ENCODE measurements around the gene CHRND. TPM values are rescaled to one million over a fixed set of nuclear protein-coding genes. Genes with fewer than 3 reads are reported as not detected.

The CHRND gene
- total RNA-seq, 1 donor from 2014 or later: not detected

- Histone ChIP-seq H3K4me3 (no peak overlapping the region), H3K27ac (no peak overlapping the region), H3K4me1 (no peaks in the 10 kb centered on the region), H3K27me3 (no peaks in the 10 kb centered on the region), H3K36me3 (peaks cover 95% of the 10 kb centered on the region), H3K9me3 (no peaks in the 10 kb centered on the region)
- no peak for TF ChIP-seq CTCF (IDR thresholded peaks at IDR 0.05)
- ATAC-seq (peak; percentile 48), DNase-seq (no peak)
- intact Hi-C loops (cut with DNase I): no loop called here
These were observed 45.1 kb downstream of the CHRND start for GRCh38 chr2:232571026-232571474.

GRCh38 chr2:232573042-232573441 is 47.1 kb downstream of the CHRND start:
- no peak overlapping the region for H3K4me3 ChIP-seq
- TF ChIP-seq CTCF (IDR thresholded peaks at IDR 0.05): no peak
- H3K4me1 ChIP-seq: no peaks in the 10 kb centered on the region
- no peak overlapping the region for H3K27ac ChIP-seq
- DNase-seq (no peak), ATAC-seq (no peak)
- intact Hi-C loops (cut with DNase I): no loop called here
- H3K36me3 ChIP-seq: peaks cover 75% of the 10 kb centered on the region
- no peaks in the 10 kb centered on the region for H3K9me3 ChIP-seq
- no peaks in the 10 kb centered on the region for H3K27me3 ChIP-seq

DNA sequence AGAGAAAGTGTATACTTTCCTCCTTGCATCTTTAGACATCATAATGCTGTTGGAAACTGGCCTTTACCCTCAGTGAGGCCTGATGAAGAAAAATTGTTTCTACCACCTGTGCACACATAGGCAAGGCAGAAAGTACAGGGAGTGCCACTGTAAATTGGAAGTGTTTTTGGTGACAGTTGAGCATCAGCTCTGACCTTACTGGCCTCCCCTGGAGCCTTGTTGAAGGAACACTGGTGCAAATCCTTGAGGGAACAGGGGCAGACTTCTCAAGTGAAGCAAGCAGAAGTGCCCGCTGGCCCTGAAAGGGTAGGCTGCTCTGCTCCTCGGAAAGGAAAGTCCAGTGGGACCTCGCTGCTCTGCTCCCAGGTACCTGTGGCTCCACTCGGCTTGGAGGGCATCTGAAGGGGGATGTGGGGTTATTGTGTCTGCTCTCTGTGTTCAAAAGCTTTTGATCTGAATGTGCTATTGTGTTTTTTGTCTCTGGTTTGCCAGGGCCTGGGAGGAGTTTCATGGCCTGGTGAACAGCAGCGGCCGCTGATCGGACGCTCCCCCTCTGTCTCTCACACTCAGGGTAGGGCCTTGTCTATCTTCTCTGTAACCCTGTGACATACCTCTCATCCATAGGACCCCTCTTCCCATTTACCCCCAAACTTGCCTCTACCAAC is 47.9 kb downstream of the CHRND start:
- DNase-seq (no peak), ATAC-seq (peak; percentile 57)
- no peak for TF ChIP-seq CTCF (IDR thresholded peaks at IDR 0.05)
- Histone ChIP-seq H3K4me3 (no peak overlapping the region), H3K4me1 (no peaks in the 10 kb centered on the region), H3K36me3 (peaks cover 66% of the 10 kb centered on the region), H3K27me3 (no peaks in the 10 kb centered on the region), H3K9me3 (no peaks in the 10 kb centered on the region), H3K27ac (no peak overlapping the region)
- intact Hi-C loops (cut with DNase I): no loop called here

DNA sequence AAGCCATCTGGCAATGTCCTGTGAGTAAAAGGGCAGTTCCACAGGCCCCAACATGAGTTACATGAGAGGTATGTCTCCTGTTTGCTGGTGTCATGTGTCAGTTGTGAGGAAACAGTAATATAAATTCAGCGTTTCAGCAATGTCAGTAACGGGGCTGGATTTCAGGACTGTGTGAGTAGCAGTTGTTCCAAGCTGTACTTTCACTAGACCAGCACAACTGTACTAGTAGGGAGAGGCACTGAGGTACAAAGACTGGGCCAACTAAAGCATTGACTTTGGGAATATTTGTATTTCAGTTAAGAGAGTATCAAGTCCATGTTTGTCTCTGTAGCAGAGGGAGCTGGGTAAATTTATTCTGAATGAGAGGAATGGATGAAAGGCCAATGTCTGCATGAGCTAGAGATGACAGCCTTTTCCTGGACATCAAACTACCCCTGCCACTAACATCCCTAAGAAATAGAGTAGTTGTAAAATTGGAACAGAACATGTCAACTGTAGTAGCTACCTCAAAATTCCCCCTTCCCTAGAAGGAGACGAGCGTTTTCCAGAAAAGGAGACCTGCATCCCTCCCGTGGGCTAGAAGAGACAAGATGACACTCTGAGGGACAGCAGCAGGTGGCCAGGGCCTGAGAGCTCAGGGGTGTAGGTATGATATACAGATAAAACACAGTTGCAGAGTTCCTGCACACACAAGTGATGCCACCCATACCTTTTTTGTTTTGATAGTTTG is 48.9 kb downstream of the CHRND start:
- no peak for TF ChIP-seq CTCF (IDR thresholded peaks at IDR 0.05)
- no peak for DNase-seq
- no peaks in the 10 kb centered on the region for H3K9me3 ChIP-seq
- no peak overlapping the region for H3K27ac ChIP-seq
- intact Hi-C loops (cut with DNase I): no loop called here
- H3K36me3 ChIP-seq: peaks cover 57% of the 10 kb centered on the region
- no peak overlapping the region for H3K4me3 ChIP-seq
- H3K4me1 ChIP-seq: no peaks in the 10 kb centered on the region
- no peak for ATAC-seq
- no peaks in the 10 kb centered on the region for H3K27me3 ChIP-seq

DNA sequence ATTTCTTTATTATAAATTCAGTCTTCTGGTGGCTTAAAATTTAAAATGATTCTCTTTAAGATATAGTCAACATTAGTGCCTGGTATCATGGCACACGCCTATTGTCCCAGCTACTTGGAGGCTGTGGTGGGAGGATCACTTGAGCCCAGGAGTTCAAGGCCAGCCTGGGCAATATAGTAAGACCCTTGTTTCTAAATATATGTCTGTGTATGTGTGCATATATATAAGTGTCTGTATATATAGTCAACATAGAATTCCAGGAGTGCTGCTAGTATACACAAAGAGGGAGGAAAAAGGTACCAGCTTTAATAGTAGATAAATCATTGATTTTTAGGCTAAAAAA is 49.4 kb downstream of the CHRND start:
- ATAC-seq: no peak
- intact Hi-C loops (cut with DNase I): no loop called here

More for the DNA sequence above, 49.4 kb downstream of the CHRND start:
- H3K4me1 ChIP-seq: no peaks in the 10 kb centered on the region
- DNase-seq: no peak
- no peaks in the 10 kb centered on the region for H3K27me3 ChIP-seq
- no peak overlapping the region for H3K4me3 ChIP-seq
- TF ChIP-seq CTCF (IDR thresholded peaks at IDR 0.05): no peak
- peaks cover 52% of the 10 kb centered on the region for H3K36me3 ChIP-seq
- no peaks in the 10 kb centered on the region for H3K9me3 ChIP-seq
- H3K27ac ChIP-seq: no peak overlapping the region
